AG09309 (cell line): ENCODE data around the gene TMC1.

ENCODE experiments used
- DNase-seq: peaks from one replicate; pipeline ENCODE4 v3.0.0-alpha.2; 2010; ENCODE audit warnings: low read depth
- H3K4me3 ChIP-seq: 2 replicates; pipeline ENCODE4 v1.5.1; 2011; ENCODE audit warnings: mild to moderate bottlenecking, low read depth, low read length, moderate library complexity; ENCODE audit not compliant: control insufficient read depth
- CTCF ChIP-seq: IDR thresholded peaks from 2 replicates; pipeline ENCODE4 v1.5.1; 2011; ENCODE audit warnings: mild to moderate bottlenecking, low read depth, low read length, inconsistent platforms; ENCODE audit not compliant: insufficient read depth, control insufficient read depth; ENCODE audit errors: missing control alignments

The TMC1 gene

GRCh38 chr9:72788966-72789735 is 267.7 kb downstream of the TMC1 start:
- no peak for DNase-seq
- no peak overlapping the region for H3K4me3 ChIP-seq
- TF ChIP-seq CTCF, result no peak

GRCh38 chr9:72789885-72790284 is 268.5 kb downstream of the TMC1 start:
- DNase-seq, result no peak
- H3K4me3 ChIP-seq, result no peak overlapping the region
- TF ChIP-seq CTCF, result no peak

DNA sequence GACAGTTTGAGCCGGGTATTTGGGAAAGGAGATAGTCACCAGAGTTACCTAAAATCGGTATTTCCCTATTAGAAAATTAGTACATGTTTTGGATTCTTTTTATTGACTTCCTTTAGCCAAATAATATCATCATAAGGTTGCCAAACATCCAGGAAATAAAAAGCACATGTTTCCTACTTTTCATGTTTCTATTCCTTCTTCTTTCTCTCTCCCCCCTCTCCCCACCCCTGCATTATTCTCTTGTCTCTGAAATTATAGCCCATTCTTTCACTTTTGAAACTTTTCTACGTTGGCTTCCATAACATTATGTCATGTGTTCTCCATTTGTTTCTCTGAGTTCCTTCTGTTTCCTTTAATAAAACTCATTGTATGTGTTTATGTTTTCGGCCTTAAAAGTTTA is 269.6 kb downstream of the TMC1 start:
- TF ChIP-seq CTCF, result no peak
- H3K4me3 ChIP-seq, result no peak overlapping the region
- no peak for DNase-seq

DNA sequence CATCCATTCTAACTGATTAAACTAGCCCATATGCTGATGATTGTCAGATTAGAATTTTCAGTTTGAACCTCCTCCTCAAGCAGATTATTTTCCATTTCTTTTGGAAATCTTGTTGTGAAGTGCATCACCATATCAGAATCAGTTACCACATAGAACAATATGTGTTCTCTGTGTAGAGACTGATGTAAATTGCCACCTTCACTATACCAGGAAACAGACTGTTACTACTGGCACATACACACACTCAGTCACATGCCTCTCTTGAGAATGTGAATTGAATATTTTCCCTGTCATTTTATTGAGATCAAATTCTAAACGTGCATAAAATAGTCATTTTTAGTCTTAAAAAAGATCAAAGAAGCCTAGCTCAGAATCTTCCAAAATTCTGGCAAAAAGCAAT is 270.0 kb downstream of the TMC1 start:
- TF ChIP-seq CTCF, result no peak
- no peak for DNase-seq
- H3K4me3 ChIP-seq, result no peak overlapping the region

DNA sequence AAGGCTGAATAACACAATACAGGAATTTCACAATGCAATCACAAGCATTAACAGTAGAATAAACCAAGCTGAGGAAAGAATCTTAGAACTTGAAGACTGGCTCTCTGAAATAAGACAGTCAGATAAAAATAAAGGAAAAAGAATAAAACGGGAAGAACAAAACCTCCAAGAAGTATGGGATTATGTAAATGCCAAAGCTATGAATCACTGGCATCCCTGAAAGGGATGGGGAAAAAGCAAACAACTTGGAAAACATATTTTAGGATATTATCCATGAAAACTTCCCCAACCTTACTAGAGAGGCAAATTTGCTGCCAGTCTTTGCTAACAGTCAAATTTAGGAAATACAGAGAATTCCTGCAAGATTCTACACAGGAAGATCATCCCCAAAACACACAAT is 273.5 kb downstream of the TMC1 start:
- H3K4me3 ChIP-seq, result no peak overlapping the region
- no peak for TF ChIP-seq CTCF
- DNase-seq, result no peak

DNA sequence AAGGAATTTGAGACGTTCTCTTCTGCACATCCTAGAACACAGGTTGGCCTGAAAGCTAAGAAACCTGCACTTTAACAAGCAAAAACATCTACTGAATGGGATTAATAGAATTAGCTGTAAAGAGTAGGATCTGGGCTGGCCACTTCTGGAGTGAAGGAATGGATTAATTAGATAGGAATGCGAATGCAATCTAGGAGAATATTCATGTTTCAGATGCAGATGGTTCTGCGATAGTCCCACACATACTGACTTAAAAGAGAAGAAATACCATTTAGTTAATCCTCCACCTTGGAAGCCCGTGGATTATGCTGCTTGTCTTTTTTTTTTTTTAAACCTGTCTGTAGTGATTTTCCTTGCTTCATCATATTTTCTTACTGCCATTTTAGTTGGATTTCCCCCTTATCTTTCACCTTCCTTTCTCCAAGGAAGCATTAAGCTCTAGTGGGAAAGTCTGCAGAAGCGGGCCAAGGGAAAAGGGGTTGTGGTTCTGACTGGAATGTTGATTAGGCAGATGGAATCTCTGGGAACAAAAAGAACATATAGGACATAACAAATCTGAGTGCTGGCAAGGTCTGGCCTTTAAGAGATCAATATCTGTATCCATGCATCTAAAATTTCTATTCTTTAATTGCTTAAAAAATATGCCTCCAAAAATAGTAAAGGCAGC is 279.1 kb downstream of the TMC1 start:
- DNase-seq, result no peak
- no peak overlapping the region for H3K4me3 ChIP-seq
- TF ChIP-seq CTCF, result no peak
